Stimulated activated CD4-positive, alpha-beta T cell treated with anti-CD3 and anti-CD28 coated beads, TNF-alpha, amount 100 ng/mL, for 24 hours (primary cell): ENCODE measurements around the gene CFAP100.

Experiments used
- DNase-seq, 3 experiments: peaks; one replicate each; pipeline ENCODE4 v3.0.0-alpha.2; 2020; ENCODE audit warnings: low read depth in 3 of 3

Gene CFAP100

GRCh38 chr3:126460381-126460780, 65.7 kb downstream of the CFAP100 start:
- no peak for DNase-seq

- DNase-seq, result no peak
These were observed 66.9 kb downstream of the CFAP100 start for GRCh38 chr3:126461450-126462070.

GRCh38 chr3:126463521-126463920, 68.8 kb downstream of the CFAP100 start:
- DNase-seq, result no peak

- no peak for DNase-seq
These were observed 69.4 kb downstream of the CFAP100 start for GRCh38 chr3:126464093-126464492.

- DNase-seq, result no peak
These were observed 69.8 kb downstream of the CFAP100 start for GRCh38 chr3:126464494-126464893.

- DNase-seq, result no peak
These were observed 70.3 kb downstream of the CFAP100 start for GRCh38 chr3:126464997-126465396.

GRCh38 chr3:126465928-126466544, 71.3 kb downstream of the CFAP100 start:
- DNase-seq, result no peak

GRCh38 chr3:126466886-126467610, 72.3 kb downstream of the CFAP100 start:
- no peak for DNase-seq

GRCh38 chr3:126467611-126467955, 72.9 kb downstream of the CFAP100 start:
- DNase-seq, result no peak

- no peak for DNase-seq
These were observed 73.6 kb downstream of the CFAP100 start for GRCh38 chr3:126468028-126468891.

GRCh38 chr3:126469479-126469878, 74.8 kb downstream of the CFAP100 start:
- no peak for DNase-seq

GRCh38 chr3:126472277-126473006, 77.7 kb downstream of the CFAP100 start:
- DNase-seq, result no peak

- DNase-seq, result no peak
These were observed 78.8 kb downstream of the CFAP100 start for GRCh38 chr3:126473292-126474168.

GRCh38 chr3:126474498-126475412, 80.0 kb downstream of the CFAP100 start:
- peak; percentile 4 to 42 (median 14) for DNase-seq

- peak; percentile 84 to 90 (median 86) for DNase-seq
These were observed 80.9 kb downstream of the CFAP100 start, which contains the start of gene ZXDC for GRCh38 chr3:126475413-126476114. Gene ZXDC (minus strand): TSS chr3:126475891. CDS start chr3:126475865, 26 bp downstream.

- peak in 1 of 3 experiments; percentile 23 for DNase-seq
These were observed 81.7 kb downstream of the CFAP100 start for GRCh38 chr3:126476166-126477060.

GRCh38 chr3:126477061-126477380, 82.3 kb downstream of the CFAP100 start:
- DNase-seq, result no peak
